ENCODE measurements around the gene CECR2.

- TF ChIP-seq CTCF (conservative IDR thresholded peaks at IDR 0.05; ENCODE audit: low read depth, low read length) (no peak), EZH2 (IDR thresholded peaks at IDR 0.05; ENCODE audit: borderline replicate concordance, low read depth, low read length, poor library complexity, severe bottlenecking) (no peak)
Measured at GRCh38 chr22:17514084-17514483, 144.8 kb downstream of the CECR2 start.

Data from A673 (cell line).